IPS DF 4.7 (cell line): ENCODE results near the gene CDC42EP4.
A peak's percentile ranks its signal among the peaks of the same experiment; 100 is the strongest.

Experiments used
- DNase-seq: peaks from one replicate; pipeline ENCODE4 v3.0.0-alpha.2; 2013; ENCODE audit warnings: low spot score; ENCODE audit errors: extremely low read depth

Gene CDC42EP4

GRCh38 chr17:73255671-73256181 is 56.1 kb downstream of the CDC42EP4 start:
- peak; percentile 44 for DNase-seq

DNA sequence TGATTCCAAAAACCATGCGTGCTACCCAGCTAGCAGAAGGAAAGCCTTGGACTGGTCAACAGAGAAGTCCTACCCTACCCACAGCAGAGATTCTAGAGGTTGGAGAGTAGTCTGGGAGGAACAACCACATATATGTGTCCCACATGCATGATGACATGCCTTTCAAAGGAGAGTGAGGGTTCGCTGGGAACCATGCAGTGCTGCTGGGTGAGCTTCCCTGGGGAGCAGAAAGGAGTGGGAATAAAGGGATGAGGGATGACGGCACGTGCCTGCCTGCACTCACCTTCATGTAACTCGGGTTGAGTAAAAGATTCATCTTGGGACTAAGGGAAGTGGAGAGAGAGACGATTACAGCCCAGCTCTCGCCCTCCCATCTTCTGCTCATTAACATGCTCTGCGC is 59.9 kb downstream of the CDC42EP4 start:
- no peak for DNase-seq

- DNase-seq, result no peak
Measured at GRCh38 chr17:73250851-73251640, 60.8 kb downstream of the CDC42EP4 start.

DNA sequence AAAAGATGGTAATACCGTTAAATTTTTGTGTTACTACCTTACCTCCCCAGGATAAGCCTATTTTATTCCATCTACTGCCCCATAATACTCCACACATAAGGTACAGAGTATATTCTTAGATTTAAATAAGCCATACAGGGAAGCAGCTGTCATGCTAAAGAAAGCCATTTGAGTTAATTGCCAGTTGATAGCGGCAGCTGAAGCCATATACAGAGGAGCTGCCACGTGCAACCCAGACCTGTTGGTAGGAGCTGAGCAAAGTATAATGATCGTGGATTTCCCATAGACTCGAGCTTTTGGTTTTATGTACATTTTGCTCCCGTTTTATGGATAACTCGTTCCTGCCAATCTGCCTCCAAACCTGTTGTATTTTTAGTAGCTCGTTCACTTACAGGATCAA is 62.1 kb downstream of the CDC42EP4 start:
- DNase-seq, result no peak

DNA sequence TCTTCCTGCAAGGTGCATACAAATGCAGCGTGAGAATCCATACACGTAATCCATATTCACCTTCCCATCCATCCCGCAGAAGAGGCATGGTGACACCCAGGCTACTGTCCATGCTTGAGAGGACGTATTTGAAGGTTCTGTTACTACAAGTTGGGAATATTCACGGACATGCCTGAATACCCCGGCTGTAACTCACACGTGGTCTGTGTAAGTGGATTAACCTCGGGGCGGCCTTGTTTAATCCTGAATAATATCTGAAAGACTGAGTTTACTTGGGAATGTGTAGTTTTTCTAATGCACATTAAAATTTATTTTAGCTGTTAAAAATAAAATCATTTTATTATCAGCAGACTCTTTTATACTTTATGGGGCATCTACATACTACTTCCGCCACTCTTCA is 63.3 kb downstream of the CDC42EP4 start:
- DNase-seq, result no peak

DNA sequence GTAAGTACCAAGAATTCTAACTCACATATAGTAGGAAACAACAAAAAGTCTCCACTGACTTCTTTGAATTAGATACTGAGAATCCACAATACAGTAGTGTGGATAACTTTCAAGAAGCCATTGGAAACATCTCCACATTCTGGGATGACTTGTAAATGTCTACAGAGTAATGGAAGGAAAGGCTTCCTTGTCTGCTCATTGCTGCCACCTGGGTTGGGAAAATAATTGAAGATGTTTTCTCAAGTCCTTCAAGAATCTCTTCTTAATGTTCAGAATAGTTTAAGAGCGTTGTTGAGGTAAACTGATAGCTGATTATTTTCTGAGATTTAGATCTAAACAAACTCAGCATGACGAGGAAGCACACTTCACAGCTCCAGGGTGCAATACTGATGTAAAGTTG is 64.1 kb downstream of the CDC42EP4 start:
- DNase-seq, result no peak

DNA sequence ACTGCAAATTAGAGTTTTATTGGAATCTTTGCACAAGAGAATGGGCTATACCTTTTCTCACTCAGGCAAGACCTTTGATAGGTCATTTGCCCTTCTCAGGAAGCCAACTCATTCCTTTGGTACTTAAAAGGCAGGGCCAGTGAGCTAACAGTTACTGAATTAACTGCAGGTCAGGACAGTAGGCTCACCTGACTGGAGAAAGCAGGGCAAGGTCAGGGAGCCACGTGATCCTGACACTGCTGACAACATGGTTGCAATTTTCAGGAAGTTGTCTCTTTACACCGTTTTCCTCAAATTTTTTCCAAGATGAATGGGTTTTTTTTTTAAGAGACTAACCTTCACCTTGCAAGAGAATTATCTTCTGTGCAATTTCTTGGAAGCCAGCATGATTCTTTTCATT is 71.2 kb downstream of the CDC42EP4 start:
- DNase-seq, result no peak

DNA sequence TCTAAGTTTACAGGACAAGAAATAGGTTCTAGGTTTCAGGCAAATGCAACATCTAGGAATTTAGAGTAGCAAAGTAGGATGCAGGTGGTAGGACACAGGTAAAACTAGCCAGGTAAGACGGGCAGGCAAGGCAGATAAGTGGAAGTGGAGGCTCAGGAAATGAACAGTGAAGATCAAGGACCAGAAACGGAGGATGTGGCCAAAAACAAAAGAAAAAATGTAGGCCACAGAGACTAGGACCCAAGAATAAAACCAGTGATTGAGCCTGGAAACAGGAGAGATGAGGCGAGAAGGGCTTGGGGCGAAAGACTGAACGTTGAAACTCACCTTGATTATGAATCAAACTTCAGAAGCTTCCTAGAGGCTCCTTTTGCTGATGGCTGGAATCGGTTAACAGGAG is 74.1 kb downstream of the CDC42EP4 start:
- DNase-seq, result no peak

- no peak for DNase-seq
Measured at GRCh38 chr17:73234736-73235135, 77.1 kb downstream of the CDC42EP4 start.
